Aorta (tissue), 5 donors: ENCODE data around the gene TIGD1. TPM values are rescaled to one million over a fixed set of nuclear protein-coding genes. Genes with fewer than 3 reads are reported as not detected.

Experiments
- ATAC-seq: fragments of 200-7000 bp; cut with Tn5 transposase; one replicate; pipeline ENCODE4 v1.9.1; 2022; ENCODE audit warnings: moderate library complexity; ENCODE audit not compliant: low FRiP score
- DNase-seq, 2 donors: peaks; one replicate each; pipeline ENCODE4 v3.0.0-alpha.2; 2020
- H3K27ac ChIP-seq, 2 donors: one replicate each; pipeline ENCODE4 v1.5.1; 2013; ENCODE audit warnings: low read length in 2 of 2, mild to moderate bottlenecking in 2 of 2, moderate library complexity in 2 of 2, control low read depth in 1 of 2, inconsistent platforms in 1 of 2, low read depth in 1 of 2
- H3K27me3 ChIP-seq, 2 donors: one replicate each; pipeline ENCODE4 v1.6.1; 2013; ENCODE audit warnings: control low read depth in 1 of 2, low read length in 1 of 2, mild to moderate bottlenecking in 1 of 2, moderate library complexity in 1 of 2; ENCODE audit not compliant: insufficient read depth in 2 of 2, control insufficient read depth in 1 of 2
- H3K36me3 ChIP-seq, 2 donors: one replicate each; pipeline ENCODE4 v1.6.1; 2013; ENCODE audit warnings: control low read depth in 1 of 2, low read length in 1 of 2, mild to moderate bottlenecking in 1 of 2; ENCODE audit not compliant: insufficient read depth in 2 of 2, control insufficient read depth in 1 of 2
- H3K4me1 ChIP-seq, 2 donors: one replicate each; pipeline ENCODE4 v1.6.1; 2013; ENCODE audit warnings: low read length in 2 of 2, control low read depth in 1 of 2, mild to moderate bottlenecking in 1 of 2, moderate library complexity in 1 of 2; ENCODE audit not compliant: insufficient read depth in 2 of 2, control insufficient read depth in 1 of 2
- H3K4me3 ChIP-seq, 2 donors: one replicate each; pipeline ENCODE4 v1.5.1; 2013; ENCODE audit warnings: low read length in 2 of 2, control low read depth in 1 of 2, mild to moderate bottlenecking in 1 of 2
- H3K9me3 ChIP-seq: one replicate; pipeline ENCODE4 v1.6.1; 2013; ENCODE audit warnings: mild to moderate bottlenecking, low read length; ENCODE audit not compliant: control insufficient read depth
- WGBS, 2 donors: extraction: QIAGEN DNeasy Blood & Tissue Kit; methylation state at CpG; one replicate each; pipeline ENCODE4 v1.1.7; 2013; 5-methylcytosine and 5-hydroxymethylcytosine counted together
- intact Hi-C, 2 donors: fragments of 100-400 bp; cut with DNase I; formaldehyde crosslinking; loops; one replicate each; pipeline versions ENCODE4 v1.14.2 to v1.15.0; 2022
- long read RNA-seq, 2 donors: library from polyadenylated mRNA; unstranded; transcript quantifications; one replicate each; pipeline ENCODE4 v2.0.0, GENCODE V29; 2020 to 2021
- polyA plus RNA-seq, 2 donors: library from polyadenylated mRNA; stranded (reverse); fragments of 200-250 nt; gene quantifications; one replicate each; pipeline ENCODE4 v1.2.3, GENCODE V29; 2013
- total RNA-seq, 2 donors: library from RNA; stranded (reverse); fragmentation: NEBNext Ultra II Directional; extraction: Animal tissue kit (Norgen Biotek cat#: 25700); gene quantifications; one replicate each; pipeline ENCODE4 v1.2.1, GENCODE V29; 2021
- donor health status: healthy with polysubstance abuse.
- donor health status: Bipolar disorder and iron deficiency.
- donor health status: DM: no; HTN: no; CAD: no.
- donor health status: DM: no; HTN: no; CAD: no.
- donor health status: DM: yes; HTN: yes; CAD: no.

The TIGD1 gene
- total RNA-seq (1 to 10 TPM; 2.3 to 3.3 TPM), polyA plus RNA-seq (1 to 10 TPM in 1 of 2 donors, under 1 TPM in 1; 0.50 to 1.8 TPM)
- long read RNA-seq, donor 1, result 0 reads
- long read RNA-seq, donor 2, result 0 reads

GRCh38 chr2:232550354-232551249 lies at the start of gene TIGD1, which contains the start of gene EIF4E2:
Gene TIGD1, minus strand, starts transcription at chr2:232550557. Its CDS starts 675 bp downstream, at chr2:232549882.
Gene EIF4E2, plus strand, starts transcription at chr2:232550689. Its CDS starts 36 bp downstream, at chr2:232550725.
- no peaks in the 10 kb centered on the region for H3K27me3 ChIP-seq
- DNase-seq, result peak; percentile 96 to 98
- no peaks in the 10 kb centered on the region for H3K9me3 ChIP-seq
- H3K36me3 ChIP-seq, result peaks cover 0 to 2% of the 10 kb centered on the region in 2 donors
- H3K27ac ChIP-seq, result peak within 1 kb of the TSS; percentile 39 to 78
- peak within 1 kb of the TSS; percentile 73 to 76 for H3K4me3 ChIP-seq
- H3K4me1 ChIP-seq, result no peaks in the 10 kb centered on the region
- peak; percentile 98 for ATAC-seq
- intact Hi-C loops, result no loop called here
- WGBS, 2 donors, result 0% methylated on average over 75 to 81 of the region's 81 CpGs

GRCh38 chr2:232598293-232598692 lies 47.9 kb upstream of the TIGD1 start:
- ATAC-seq (no peak), DNase-seq (peak in 1 of 2 donors; percentile 39)
- H3K27me3 ChIP-seq, result no peaks in the 10 kb centered on the region
- no peak overlapping the region for H3K4me3 ChIP-seq
- no peak overlapping the region for H3K27ac ChIP-seq
- H3K36me3 ChIP-seq, result no peaks in the 10 kb centered on the region
- no peaks in the 10 kb centered on the region for H3K4me1 ChIP-seq
- 85 to 88% methylated on average over 4 of the region's 4 CpGs for WGBS, 2 donors
- H3K9me3 ChIP-seq, result no peaks in the 10 kb centered on the region
- intact Hi-C loops, result no loop called here

GRCh38 chr2:232597362-232598079 lies 47.2 kb upstream of the TIGD1 start:
- 83 to 99% methylated on average over 7 of the region's 7 CpGs for WGBS, 2 donors
- Histone ChIP-seq H3K4me1 (no peaks in the 10 kb centered on the region), H3K36me3 (no peaks in the 10 kb centered on the region), H3K27me3 (no peaks in the 10 kb centered on the region), H3K27ac (no peak overlapping the region), H3K4me3 (no peak overlapping the region), H3K9me3 (no peaks in the 10 kb centered on the region)
- ATAC-seq (no peak), DNase-seq (peak in 1 of 2 donors; percentile 13)
- intact Hi-C loops, result no loop called here

GRCh38 chr2:232593982-232594381 lies 43.6 kb upstream of the TIGD1 start:
- Histone ChIP-seq H3K36me3 (no peaks in the 10 kb centered on the region), H3K27ac (no peak overlapping the region), H3K27me3 (no peaks in the 10 kb centered on the region), H3K4me3 (no peak overlapping the region), H3K9me3 (no peaks in the 10 kb centered on the region), H3K4me1 (no peaks in the 10 kb centered on the region)
- WGBS, 2 donors, result 83 to 95% methylated on average over 7 of the region's 7 CpGs
- ATAC-seq (no peak), DNase-seq (no peak)
- intact Hi-C loops, result no loop called here

GRCh38 chr2:232592772-232593395 lies 42.5 kb upstream of the TIGD1 start:
- 91 to 92% methylated on average over 3 of the region's 3 CpGs for WGBS, 2 donors
- no peak overlapping the region for H3K4me3 ChIP-seq
- ATAC-seq (no peak), DNase-seq (no peak)
- no peaks in the 10 kb centered on the region for H3K9me3 ChIP-seq
- H3K27ac ChIP-seq, result peak overlapping the region in 1 of 2 donors; percentile 70
- intact Hi-C loops, result no loop called here
- no peaks in the 10 kb centered on the region for H3K27me3 ChIP-seq
- no peaks in the 10 kb centered on the region for H3K36me3 ChIP-seq
- H3K4me1 ChIP-seq, result no peaks in the 10 kb centered on the region

GRCh38 chr2:232588680-232589585 lies 38.6 kb upstream of the TIGD1 start:
- intact Hi-C loops, result no loop called here
- Histone ChIP-seq H3K4me1 (no peaks in the 10 kb centered on the region), H3K36me3 (peaks cover 0 to 2% of the 10 kb centered on the region in 2 donors), H3K27ac (peak overlapping the region in 1 of 2 donors; percentile 48), H3K4me3 (no peak overlapping the region), H3K9me3 (no peaks in the 10 kb centered on the region), H3K27me3 (no peaks in the 10 kb centered on the region)
- 30 to 32% methylated on average over 18 of the region's 18 CpGs for WGBS, 2 donors
- DNase-seq, result peak; percentile 77 to 81
- ATAC-seq, result peak; percentile 77

- Histone ChIP-seq H3K9me3 (no peaks in the 10 kb centered on the region), H3K27me3 (no peaks in the 10 kb centered on the region), H3K27ac (no peak overlapping the region), H3K4me3 (no peak overlapping the region), H3K4me1 (no peaks in the 10 kb centered on the region), H3K36me3 (peaks cover 0 to 3% of the 10 kb centered on the region in 2 donors)
- ATAC-seq (peak; percentile 42), DNase-seq (no peak)
- intact Hi-C loops, result no loop called here
- 91 to 95% methylated on average over 8 of the region's 8 CpGs for WGBS, 2 donors
Observed at GRCh38 chr2:232588031-232588430, 37.7 kb upstream of the TIGD1 start.

- Histone ChIP-seq H3K4me3 (no peak overlapping the region), H3K9me3 (no peaks in the 10 kb centered on the region), H3K27me3 (no peaks in the 10 kb centered on the region), H3K27ac (no peak overlapping the region), H3K4me1 (no peaks in the 10 kb centered on the region), H3K36me3 (peaks cover 4 to 5% of the 10 kb centered on the region in 2 donors)
- DNase-seq, result no peak
- peak; percentile 47 for ATAC-seq
- 89 to 90% methylated on average over 7 of the region's 7 CpGs for WGBS, 2 donors
- intact Hi-C loops, result no loop called here
Observed at GRCh38 chr2:232587512-232587911, 37.2 kb upstream of the TIGD1 start.
